Fibroblast of lung (primary cell): Measurements from ENCODE around the gene GDF15. TPM values are rescaled to one million over a fixed set of nuclear protein-coding genes. Genes with fewer than 3 reads are reported as not detected.

Experiments
- DNase-seq, 2 donors: peaks; one replicate each; pipeline versions ENCODE4 v3.0.0 to v3.0.0-alpha.2; 2010; ENCODE audit warnings: low read depth in 2 of 2
- H2AFZ ChIP-seq: 2 replicates; pipeline ENCODE4 v1.5.1; 2012; ENCODE audit warnings: low read length, control low read depth, inconsistent platforms
- H3K27ac ChIP-seq: 2 replicates; pipeline ENCODE4 v1.5.1; 2011; ENCODE audit warnings: low read length, control low read depth; ENCODE audit not compliant: insufficient read depth
- H3K27me3 ChIP-seq: 2 replicates; pipeline ENCODE4 v1.5.1; 2011; ENCODE audit warnings: mild to moderate bottlenecking, low read length; ENCODE audit not compliant: control insufficient read depth, insufficient read depth
- H3K36me3 ChIP-seq: 2 replicates; pipeline ENCODE4 v1.5.1; 2011; ENCODE audit warnings: low read length; ENCODE audit not compliant: control insufficient read depth, insufficient read depth
- H3K4me1 ChIP-seq: 2 replicates; pipeline ENCODE4 v1.5.1; 2011; ENCODE audit warnings: low read length; ENCODE audit not compliant: control insufficient read depth, insufficient read depth; ENCODE audit errors: extremely low read depth
- H3K4me2 ChIP-seq: 2 replicates; pipeline ENCODE4 v1.5.1; 2011; ENCODE audit warnings: low read length, control low read depth; ENCODE audit not compliant: insufficient read depth; ENCODE audit errors: extremely low read depth
- H3K4me3 ChIP-seq, 4 experiments: fragments of 200-600 bp in 1 of 4; sonication (generic) in 1 of 4; replicated peaks in 1 of 4; 2 replicates each; pipeline ENCODE4 v1.5.1; 2011 to 2016; ENCODE audit warnings: low read length in 4 of 4, low read depth in 3 of 4, mild to moderate bottlenecking in 3 of 4, control low read depth in 2 of 4, inconsistent platforms in 1 of 4, mixed read lengths in 1 of 4; ENCODE audit not compliant: insufficient read depth in 1 of 4; ENCODE audit errors: control extremely low read depth in 1 of 4
- H3K79me2 ChIP-seq: 2 replicates; pipeline ENCODE4 v1.5.1; 2012; ENCODE audit warnings: mild to moderate bottlenecking, low read length, inconsistent platforms; ENCODE audit not compliant: control insufficient read depth, insufficient read depth
- H3K9ac ChIP-seq: 2 replicates; pipeline ENCODE4 v1.5.1; 2011; ENCODE audit warnings: mild to moderate bottlenecking, low read length, control low read depth; ENCODE audit not compliant: insufficient read depth
- H3K9me3 ChIP-seq: 2 replicates; pipeline ENCODE4 v1.5.1; 2012; ENCODE audit warnings: low read depth, low read length; ENCODE audit not compliant: control insufficient read depth, insufficient read depth
- H4K20me1 ChIP-seq: 2 replicates; pipeline ENCODE4 v1.5.1; 2011; ENCODE audit warnings: low read length; ENCODE audit not compliant: control insufficient read depth, insufficient read depth; ENCODE audit errors: extremely low read depth
- EZH2 ChIP-seq: IDR thresholded peaks from 2 replicates; pipeline ENCODE4 v1.5.1; 2012; ENCODE audit warnings: low read length, control low read depth, mild to moderate bottlenecking; ENCODE audit errors: missing control alignments
- polyA plus RNA-seq, 2 donors: library from polyadenylated mRNA; depleted of rRNA in 1 of 2; stranded (reverse) in 1 of 2; unstranded in 1 of 2; fragments of >200 nt; gene quantifications; 2 replicates each; pipeline ENCODE4 v1.2.1, GENCODE V29; 2011 to 2012; ENCODE audit warnings: missing spikeins in 1 of 2
- total RNA-seq: library from RNA; depleted of rRNA; stranded (reverse); fragments of >200 nt; gene quantifications from 2 replicates; pipeline ENCODE4 v1.2.1, GENCODE V29; 2014
- TF ChIP-seq, protein P1 (sequence below), 2 donors: IDR thresholded peaks in 1 of 2; conservative IDR thresholded peaks in 1 of 2; 1 replicate in 1 of 2; 2 replicates in 1 of 2; pipeline ENCODE4 v1.5.1; 2011 to 2012; ENCODE audit warnings: low read length in 2 of 2, control low read depth in 1 of 2, inconsistent platforms in 1 of 2, low read depth in 1 of 2, mild to moderate bottlenecking in 1 of 2

Gene GDF15
- total and polyA plus RNA-seq, 2 donors (not counting 1 experiment from before 2014, with no cell fraction given), result 8.6 to 140 TPM

DNA sequence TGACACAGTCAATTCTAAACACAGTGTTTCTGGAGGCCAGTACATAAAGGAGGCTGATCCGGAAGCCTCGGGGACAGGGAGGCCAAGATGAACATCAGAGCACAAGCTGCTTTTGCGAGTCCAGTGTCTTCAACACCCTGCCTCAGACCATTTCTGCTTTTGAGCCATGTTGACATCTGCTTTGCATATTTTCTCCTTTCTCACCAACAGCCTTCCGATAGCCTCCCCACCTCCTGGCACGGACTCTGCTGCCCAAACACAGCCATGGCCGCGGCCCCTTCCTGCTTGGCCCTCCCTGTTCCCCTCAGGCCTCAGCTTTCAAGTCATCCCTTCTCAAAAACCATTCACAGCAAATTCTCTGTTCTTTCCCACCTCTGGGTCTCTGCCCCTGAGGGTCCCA is 7.9 kb downstream of the GDF15 start:
- H3K9ac ChIP-seq, result no peak overlapping the region
- H3K27ac ChIP-seq, result no peak overlapping the region
- H2AFZ ChIP-seq, result peak overlapping the region; percentile 20
- TF ChIP-seq EZH2, result no peak
- TF ChIP-seq, protein P1, sequence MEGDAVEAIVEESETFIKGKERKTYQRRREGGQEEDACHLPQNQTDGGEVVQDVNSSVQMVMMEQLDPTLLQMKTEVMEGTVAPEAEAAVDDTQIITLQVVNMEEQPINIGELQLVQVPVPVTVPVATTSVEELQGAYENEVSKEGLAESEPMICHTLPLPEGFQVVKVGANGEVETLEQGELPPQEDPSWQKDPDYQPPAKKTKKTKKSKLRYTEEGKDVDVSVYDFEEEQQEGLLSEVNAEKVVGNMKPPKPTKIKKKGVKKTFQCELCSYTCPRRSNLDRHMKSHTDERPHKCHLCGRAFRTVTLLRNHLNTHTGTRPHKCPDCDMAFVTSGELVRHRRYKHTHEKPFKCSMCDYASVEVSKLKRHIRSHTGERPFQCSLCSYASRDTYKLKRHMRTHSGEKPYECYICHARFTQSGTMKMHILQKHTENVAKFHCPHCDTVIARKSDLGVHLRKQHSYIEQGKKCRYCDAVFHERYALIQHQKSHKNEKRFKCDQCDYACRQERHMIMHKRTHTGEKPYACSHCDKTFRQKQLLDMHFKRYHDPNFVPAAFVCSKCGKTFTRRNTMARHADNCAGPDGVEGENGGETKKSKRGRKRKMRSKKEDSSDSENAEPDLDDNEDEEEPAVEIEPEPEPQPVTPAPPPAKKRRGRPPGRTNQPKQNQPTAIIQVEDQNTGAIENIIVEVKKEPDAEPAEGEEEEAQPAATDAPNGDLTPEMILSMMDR (conservative IDR thresholded peaks at IDR 0.05 in 1 of 2, IDR thresholded peaks at IDR 0.05 in 1 of 2; ENCODE audit: low read depth in 1 of 2, low read length in 2 of 2), result no peak
- peaks cover 2% of the 10 kb centered on the region for H3K36me3 ChIP-seq
- H3K4me2 ChIP-seq, result no peak overlapping the region
- peaks cover 6% of the 10 kb centered on the region for H3K4me1 ChIP-seq
- peaks cover 2% of the 10 kb centered on the region for H3K27me3 ChIP-seq
- H4K20me1 ChIP-seq, result no peaks in the 10 kb centered on the region
- no peaks in the 10 kb centered on the region for H3K79me2 ChIP-seq
- no peak for DNase-seq
- no peak overlapping the region for H3K4me3 ChIP-seq
- H3K9me3 ChIP-seq, result no peaks in the 10 kb centered on the region

DNA sequence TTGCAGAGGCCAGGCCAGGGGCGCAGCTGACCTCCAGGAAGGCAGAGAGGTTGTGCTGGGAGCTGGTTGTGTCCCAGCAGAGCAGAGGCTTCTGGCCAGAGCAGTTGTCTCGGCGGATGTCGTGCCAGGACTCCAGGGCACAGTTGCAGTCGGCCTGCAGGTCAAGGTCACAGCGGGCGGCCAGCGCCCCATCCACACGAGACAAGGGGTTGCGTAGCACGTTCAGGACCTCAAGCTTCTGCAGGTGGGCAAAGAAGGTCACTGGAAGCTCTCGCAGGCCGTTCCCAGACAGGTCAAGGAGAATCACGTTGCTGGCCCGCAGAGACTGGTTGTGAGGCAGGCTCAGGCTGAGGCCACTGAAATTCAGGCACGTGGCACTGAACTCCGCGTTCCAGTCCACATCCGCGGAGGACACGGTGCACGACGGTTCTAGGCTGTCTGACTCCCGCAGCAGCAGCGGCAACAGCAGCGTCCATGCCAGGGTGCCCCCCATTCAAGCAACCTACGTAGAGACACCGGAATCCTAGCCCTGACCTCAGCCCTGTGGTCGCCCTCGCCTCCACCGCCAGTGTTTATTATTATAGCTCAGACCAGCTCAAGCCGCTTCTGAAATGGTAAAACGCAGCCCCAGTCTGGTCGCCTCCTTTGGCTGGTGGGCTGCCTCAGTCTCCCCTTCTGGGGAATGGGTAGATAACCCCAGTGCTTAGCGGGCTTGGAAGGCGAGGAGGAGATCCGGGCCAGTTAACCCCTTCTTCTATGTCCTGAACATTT is 10.7 kb downstream of the GDF15 start:
- Histone ChIP-seq H3K4me3 (no peak overlapping the region), H3K27me3 (no peaks in the 10 kb centered on the region), H2AFZ (no peak overlapping the region), H3K4me1 (peaks cover 12% of the 10 kb centered on the region), H3K27ac (no peak overlapping the region), H3K79me2 (no peaks in the 10 kb centered on the region), H3K4me2 (peak overlapping the region; percentile 54), H3K9ac (no peak overlapping the region), H3K36me3 (no peaks in the 10 kb centered on the region), H4K20me1 (no peaks in the 10 kb centered on the region), H3K9me3 (no peaks in the 10 kb centered on the region)
- TF ChIP-seq EZH2, result no peak
- TF ChIP-seq, protein P1 (conservative IDR thresholded peaks at IDR 0.05 in 1 of 2, IDR thresholded peaks at IDR 0.05 in 1 of 2; ENCODE audit: low read depth in 1 of 2, low read length in 2 of 2), result no peak
- DNase-seq, result no peak

DNA sequence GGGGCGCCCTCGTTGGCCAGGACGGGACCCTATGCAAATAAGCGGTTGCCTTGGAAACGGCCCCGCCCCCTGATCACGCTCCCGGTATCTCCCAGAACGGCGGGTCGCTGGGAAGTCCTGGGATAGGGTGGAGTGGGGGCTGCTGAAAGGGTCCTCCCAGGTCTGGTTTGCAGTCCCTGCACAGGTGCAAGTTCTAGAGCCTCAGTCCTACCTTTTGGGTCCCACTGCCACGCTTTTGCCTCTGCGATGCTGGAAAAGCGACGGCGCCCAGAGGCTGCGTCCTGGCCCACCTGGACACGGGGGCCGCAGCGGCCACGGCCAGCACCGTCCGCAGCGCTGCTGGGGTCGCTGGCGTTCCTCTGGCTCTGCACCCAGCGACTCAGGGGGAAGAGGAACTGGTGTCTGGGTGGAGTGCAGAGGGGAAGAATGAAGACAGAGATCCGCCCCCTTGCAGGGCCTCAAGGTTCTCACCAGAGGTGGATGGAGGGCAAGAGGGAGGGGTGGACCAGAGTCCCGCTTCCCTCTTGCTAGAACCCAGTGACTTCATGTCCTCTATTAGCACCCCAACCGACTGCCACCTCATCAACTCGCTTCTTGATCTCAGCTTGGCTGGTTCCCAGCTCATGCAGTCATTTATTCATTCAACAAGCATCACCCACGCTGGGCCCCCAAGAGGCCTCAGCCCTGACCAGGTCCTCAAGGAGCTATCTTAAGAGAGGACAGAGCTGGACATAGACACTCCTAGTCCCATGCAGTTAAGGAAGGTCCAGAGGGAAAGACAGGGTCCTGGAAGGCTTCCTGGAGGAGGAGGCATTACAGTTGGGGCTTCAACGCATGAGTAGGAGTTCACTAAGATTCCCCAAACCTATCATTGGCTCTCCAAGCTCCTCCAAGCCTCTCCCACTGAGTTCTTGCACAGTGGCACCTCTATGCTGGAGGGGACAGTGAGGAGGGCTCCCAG is 11.6 kb downstream of the GDF15 start, which contains the start of gene LRRC25:
TSS of gene LRRC25 (minus strand) at position 381 of the 961 bp plus-strand sequence. CDS start 659 bp downstream, outside the sequence.
- Histone ChIP-seq H3K27ac (no peak within 1 kb of the TSS), H3K4me1 (peaks cover 12% of the 10 kb centered on the region), H3K79me2 (no peaks in the 10 kb centered on the region), H4K20me1 (no peaks in the 10 kb centered on the region), H2AFZ (no peak within 1 kb of the TSS), H3K4me3 (no peak within 1 kb of the TSS), H3K9me3 (no peaks in the 10 kb centered on the region), H3K36me3 (no peaks in the 10 kb centered on the region), H3K9ac (no peak within 1 kb of the TSS), H3K4me2 (peak within 1 kb of the TSS; percentile 54), H3K27me3 (no peaks in the 10 kb centered on the region)
- TF ChIP-seq, protein P1 (conservative IDR thresholded peaks at IDR 0.05 in 1 of 2, IDR thresholded peaks at IDR 0.05 in 1 of 2; ENCODE audit: low read depth in 1 of 2, low read length in 2 of 2), result no peak
- DNase-seq, result no peak
